GM13977 (cell line): Measurements from ENCODE around the gene USP8.

Experiments used
- DNase-seq: peaks from one replicate; pipeline ENCODE4 v3.0.0; 2012; ENCODE audit warnings: low spot score
- CTCF ChIP-seq: IDR thresholded peaks from 2 replicates; pipeline ENCODE4 v1.5.1; 2012; ENCODE audit warnings: mild to moderate bottlenecking, control low read depth; ENCODE audit not compliant: insufficient read depth; ENCODE audit errors: extremely low read depth, missing control alignments
- in situ Hi-C: fragments of 300-500 bp; cut with MboI; formaldehyde crosslinking; loops from one replicate; pipeline ENCODE4 v1.12.0; 2022; ENCODE audit warnings: low sequenced_read_pairs, low pct_unique_long_range_greater_than_20kb, mixed read lengths, inconsistent platforms; ENCODE audit not compliant: unreplicated experiment

Gene USP8

GRCh38 chr15:50440932-50441331 lies 16.7 kb downstream of the USP8 start:
- TF ChIP-seq CTCF: no peak
- DNase-seq: no peak
- in situ Hi-C loops: no loop called here

GRCh38 chr15:50452927-50453326 lies 28.7 kb downstream of the USP8 start:
- no peak for DNase-seq
- in situ Hi-C loops: no loop called here
- TF ChIP-seq CTCF: no peak

- no peak for DNase-seq
- in situ Hi-C loops: no loop called here
Observed at GRCh38 chr15:50458348-50459112, 34.3 kb downstream of the USP8 start.

GRCh38 chr15:50463423-50464358 lies 39.5 kb downstream of the USP8 start:
- in situ Hi-C loops: no loop called here
- TF ChIP-seq CTCF: no peak
- no peak for DNase-seq

More at GRCh38 chr15:50458348-50459112, 34.3 kb downstream of the USP8 start:
- no peak for TF ChIP-seq CTCF

- no peak for TF ChIP-seq CTCF
- DNase-seq: no peak
- in situ Hi-C loops: no loop called here
Observed at GRCh38 chr15:50471072-50471471, 46.9 kb downstream of the USP8 start.

GRCh38 chr15:50476143-50476542 lies 51.9 kb downstream of the USP8 start:
- TF ChIP-seq CTCF: no peak
- in situ Hi-C loops: no loop called here
- no peak for DNase-seq
